ENCODE results near the gene ZBTB12.
"Not testable (repeated sequence)": the region's sequence is repeated elsewhere in the genome, so short reads cannot be mapped to it uniquely, and the experiment has no call there.

GRCh38 chr6:31868658-31868971 lies 33.3 kb downstream of the ZBTB12 start:
- not testable (repeated sequence) for TF ChIP-seq NFATC3 (CRISPR knock-in tag; IDR thresholded peaks at IDR 0.05); NCOA1 (CRISPR knock-in tag; IDR thresholded peaks at IDR 0.05); CTCF (CRISPR knock-in tag; IDR thresholded peaks at IDR 0.05); SIN3A (IDR thresholded peaks at IDR 0.05; ENCODE audit: borderline replicate concordance, low read depth, low read length); SMARCC2 (IDR thresholded peaks at IDR 0.05); ZNF777 (CRISPR knock-in tag; IDR thresholded peaks at IDR 0.05); HNF4A (CRISPR knock-in tag; IDR thresholded peaks at IDR 0.05); ELF1 (CRISPR knock-in tag; IDR thresholded peaks at IDR 0.05); ZIK1 (CRISPR knock-in tag; IDR thresholded peaks at IDR 0.05; ENCODE audit: borderline replicate concordance, low read depth); ARNT (IDR thresholded peaks at IDR 0.05)

All from HepG2 (cell line).